ENCODE results near the gene KAT14. TPM values are rescaled to one million over a fixed set of nuclear protein-coding genes. Genes with fewer than 3 reads are reported as not detected.
A peak's percentile ranks its signal among the peaks of the same experiment; 100 is the strongest.

Gene KAT14
- total and polyA plus RNA-seq, 4 donors, result 5.3 to 12.9 (median 8.6) TPM

- no peak for TF ChIP-seq CTCF (IDR thresholded peaks at IDR 0.05; ENCODE audit: control extremely low read depth, extremely low read depth)
- no peaks in the 10 kb centered on the region for H3K9me3 ChIP-seq (ENCODE audit: control insufficient read depth in 4 of 4, insufficient read depth in 3 of 4, low read length in 3 of 4)
- DNase-seq (no peak), ATAC-seq (ENCODE audit: insufficient read depth, low FRiP score) (no peak)
- peak overlapping the region in 1 of 2 donors; percentile 56 for H3K9ac ChIP-seq (ENCODE audit: insufficient read depth in 1 of 2, low read length in 2 of 2)
- no peak overlapping the region for H3K27ac ChIP-seq (ENCODE audit: low read depth in 1 of 2, low read length in 1 of 2)
- peaks cover 0 to 20% (median 11%) of the 10 kb centered on the region in 5 donors for H3K4me1 ChIP-seq (ENCODE audit: control insufficient read depth in 5 of 5, insufficient read depth in 5 of 5, low read length in 5 of 5)
- WGBS, 2 donors, result 70 to 84% methylated on average over 2 of the region's 2 CpGs
- H3K27me3 ChIP-seq (ENCODE audit: control insufficient read depth in 3 of 3, insufficient read depth in 3 of 3, low read length in 2 of 3), result no peaks in the 10 kb centered on the region
- H3K4me3 ChIP-seq, result no peak overlapping the region
- H3K36me3 ChIP-seq (ENCODE audit: control insufficient read depth in 4 of 4, insufficient read depth in 4 of 4, low read length in 4 of 4), result peaks cover 0 to 6% (median 4%) of the 10 kb centered on the region in 4 donors
Measured at GRCh38 chr20:18139832-18140231, 2.2 kb downstream of the KAT14 start.

DNA sequence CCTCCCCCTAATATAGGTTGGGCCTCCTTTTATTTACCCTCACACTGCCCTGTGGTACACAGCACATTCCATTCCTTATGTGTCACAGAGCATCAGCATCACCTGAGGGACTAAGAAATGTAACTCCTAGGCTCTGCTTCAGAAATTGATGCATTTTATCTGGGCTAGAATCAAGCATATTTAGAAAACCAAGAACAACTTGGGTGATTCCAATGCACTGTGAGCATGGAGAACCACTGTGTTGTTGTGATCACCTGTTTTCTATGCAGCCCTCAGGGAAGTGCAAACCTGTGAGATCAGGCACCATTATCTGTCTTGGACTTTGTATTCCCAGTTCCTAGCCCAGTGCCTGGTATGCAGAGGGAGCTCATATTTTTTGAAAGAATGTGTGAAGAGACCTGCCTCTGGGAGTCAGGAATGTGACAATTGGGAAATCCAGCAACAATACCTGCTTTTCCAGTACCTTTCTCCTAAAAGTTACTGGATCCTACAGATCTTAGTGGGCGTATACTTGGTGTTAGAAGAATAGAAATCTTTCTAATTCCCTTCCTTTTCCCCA lies 7.0 kb downstream of the KAT14 start:
- no peaks in the 10 kb centered on the region for H3K27me3 ChIP-seq (ENCODE audit: control insufficient read depth in 3 of 3, insufficient read depth in 3 of 3, low read length in 2 of 3)
- ATAC-seq (ENCODE audit: insufficient read depth, low FRiP score) (no peak), DNase-seq (no peak)
- H3K36me3 ChIP-seq (ENCODE audit: control insufficient read depth in 4 of 4, insufficient read depth in 4 of 4, low read length in 4 of 4), result peaks cover 4 to 6% (median 6%) of the 10 kb centered on the region in 4 donors
- no peak overlapping the region for H3K9ac ChIP-seq (ENCODE audit: insufficient read depth in 1 of 2, low read length in 2 of 2)
- no peak overlapping the region for H3K4me3 ChIP-seq
- H3K4me1 ChIP-seq (ENCODE audit: control insufficient read depth in 5 of 5, insufficient read depth in 5 of 5, low read length in 5 of 5), result peaks cover 0 to 5% (median 2%) of the 10 kb centered on the region in 5 donors
- WGBS, 2 donors, result 96% methylated on average over 1 of the region's 1 CpG
- H3K9me3 ChIP-seq (ENCODE audit: control insufficient read depth in 4 of 4, insufficient read depth in 3 of 4, low read length in 3 of 4), result no peaks in the 10 kb centered on the region
- H3K27ac ChIP-seq (ENCODE audit: low read depth in 1 of 2, low read length in 1 of 2), result no peak overlapping the region
- TF ChIP-seq CTCF (IDR thresholded peaks at IDR 0.05; ENCODE audit: control extremely low read depth, extremely low read depth), result no peak

DNA sequence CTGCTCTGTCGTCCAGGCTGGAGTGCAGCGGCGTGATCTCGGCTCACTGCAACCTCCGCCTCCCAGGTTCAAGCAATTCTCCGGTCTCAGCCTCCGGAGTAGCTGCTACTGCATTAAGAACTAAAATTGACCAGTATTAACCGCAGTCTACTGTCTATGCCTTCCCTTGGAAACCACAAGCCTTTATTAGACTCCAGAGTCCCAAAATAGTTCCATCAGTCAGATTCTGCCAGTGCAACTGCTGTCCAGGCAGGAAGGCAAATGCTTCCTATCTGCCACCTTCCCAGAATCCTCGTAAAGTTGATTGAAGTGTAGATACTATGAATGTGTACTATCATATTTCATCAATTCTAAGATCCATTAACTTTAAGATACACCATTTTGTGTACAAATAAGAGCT lies 16.7 kb downstream of the KAT14 start:
- no peak overlapping the region for H3K9ac ChIP-seq (ENCODE audit: insufficient read depth in 1 of 2, low read length in 2 of 2)
- no peaks in the 10 kb centered on the region for H3K4me1 ChIP-seq (ENCODE audit: control insufficient read depth in 5 of 5, insufficient read depth in 5 of 5, low read length in 5 of 5)
- H3K36me3 ChIP-seq (ENCODE audit: control insufficient read depth in 4 of 4, insufficient read depth in 4 of 4, low read length in 4 of 4), result peaks cover 9 to 32% (median 25%) of the 10 kb centered on the region in 4 donors
- no peaks in the 10 kb centered on the region for H3K27me3 ChIP-seq (ENCODE audit: control insufficient read depth in 3 of 3, insufficient read depth in 3 of 3, low read length in 2 of 3)
- no peak overlapping the region for H3K4me3 ChIP-seq
- H3K27ac ChIP-seq (ENCODE audit: low read depth in 1 of 2, low read length in 1 of 2), result no peak overlapping the region
- no peak for TF ChIP-seq CTCF (IDR thresholded peaks at IDR 0.05; ENCODE audit: control extremely low read depth, extremely low read depth)
- WGBS, 2 donors, result 96 to 97% methylated on average over 9 of the region's 9 CpGs
- H3K9me3 ChIP-seq (ENCODE audit: control insufficient read depth in 4 of 4, insufficient read depth in 3 of 4, low read length in 3 of 4), result no peaks in the 10 kb centered on the region
- ATAC-seq (ENCODE audit: insufficient read depth, low FRiP score) (no peak), DNase-seq (no peak)

GRCh38 chr20:18156045-18156444 lies 18.4 kb downstream of the KAT14 start:
- Histone ChIP-seq H3K27me3 (ENCODE audit: control insufficient read depth in 3 of 3, insufficient read depth in 3 of 3, low read length in 2 of 3) (no peaks in the 10 kb centered on the region), H3K4me1 (ENCODE audit: control insufficient read depth in 5 of 5, insufficient read depth in 5 of 5, low read length in 5 of 5) (no peaks in the 10 kb centered on the region), H3K9ac (ENCODE audit: insufficient read depth in 1 of 2, low read length in 2 of 2) (no peak overlapping the region), H3K4me3 (no peak overlapping the region), H3K27ac (ENCODE audit: low read depth in 1 of 2, low read length in 1 of 2) (no peak overlapping the region), H3K9me3 (ENCODE audit: control insufficient read depth in 4 of 4, insufficient read depth in 3 of 4, low read length in 3 of 4) (no peaks in the 10 kb centered on the region), H3K36me3 (ENCODE audit: control insufficient read depth in 4 of 4, insufficient read depth in 4 of 4, low read length in 4 of 4) (peaks cover 9 to 29% (median 22%) of the 10 kb centered on the region in 4 donors)
- WGBS, 2 donors, result 97% methylated on average over 4 of the region's 4 CpGs
- no peak for DNase-seq
- TF ChIP-seq CTCF (IDR thresholded peaks at IDR 0.05; ENCODE audit: control extremely low read depth, extremely low read depth), result no peak
- ATAC-seq (ENCODE audit: insufficient read depth, low FRiP score), result no peak

All from lung (tissue), 12 donors.